Neural progenitor cell (in vitro differentiated cells): ENCODE data around the gene OR6B1. TPM values are rescaled to one million over a fixed set of nuclear protein-coding genes. Genes with fewer than 3 reads are reported as not detected.

Experiments
- DNase-seq: peaks from one replicate; pipeline ENCODE4 v3.0.0-alpha.2; 2016; ENCODE audit warnings: low spot score
- H2AFZ ChIP-seq: fragments of 200-600 bp; sonication (generic); replicated peaks from 2 replicates; pipeline ENCODE4 v1.6.1; 2016; ENCODE audit warnings: antibody characterized with exemption
- H3F3A ChIP-seq: fragments of 200-600 bp; sonication (generic); 2 replicates; pipeline ENCODE4 v1.6.1; 2016; ENCODE audit warnings: antibody characterized with exemption, low read depth
- H3K27ac ChIP-seq: fragments of 200-600 bp; sonication (generic); 2 replicates; pipeline ENCODE4 v1.5.1; 2016; ENCODE audit warnings: mild to moderate bottlenecking
- H3K27me3 ChIP-seq: fragments of 200-600 bp; sonication (generic); 2 replicates; pipeline ENCODE4 v1.6.1; 2016; ENCODE audit warnings: mild to moderate bottlenecking, moderate library complexity
- H3K36me3 ChIP-seq: fragments of 200-600 bp; sonication (generic); 2 replicates; pipeline ENCODE4 v1.5.1; 2016
- H3K4me1 ChIP-seq: fragments of 200-600 bp; sonication (generic); 2 replicates; pipeline ENCODE4 v1.6.1; 2016; ENCODE audit warnings: mixed run types
- H3K4me2 ChIP-seq: fragments of 200-600 bp; sonication (generic); 2 replicates; pipeline ENCODE4 v1.6.1; 2016
- H3K4me3 ChIP-seq: fragments of 200-600 bp; sonication (generic); 2 replicates; pipeline ENCODE4 v1.5.1; 2016
- H3K79me2 ChIP-seq: fragments of 200-600 bp; sonication (generic); 2 replicates; pipeline ENCODE4 v1.6.1; 2016; ENCODE audit warnings: low read depth
- H3K9ac ChIP-seq: fragments of 200-600 bp; sonication (generic); 2 replicates; pipeline ENCODE4 v1.6.1; 2016
- H3K9me3 ChIP-seq: fragments of 200-600 bp; sonication (generic); 2 replicates; pipeline ENCODE4 v1.5.1; 2016; ENCODE audit warnings: low read depth
- H4K20me1 ChIP-seq: fragments of 200-600 bp; sonication (generic); 2 replicates; pipeline ENCODE4 v1.6.1; 2016; ENCODE audit warnings: low read depth
- H3K27ac Mint-ChIP-seq: 3 replicates; pipeline ENCODE4 v1.8.0; 2021; ENCODE audit warnings: mixed read lengths
- H3K27me3 Mint-ChIP-seq: 2 replicates; pipeline ENCODE4 v1.8.0; 2022; ENCODE audit warnings: low read depth, mild to moderate bottlenecking, inconsistent platforms, moderate library complexity, mixed read lengths; ENCODE audit not compliant: insufficient read depth
- H3K36me3 Mint-ChIP-seq: 3 replicates; pipeline ENCODE4 v1.8.0; 2021; ENCODE audit warnings: mixed read lengths
- H3K4me1 Mint-ChIP-seq: 3 replicates; pipeline ENCODE4 v1.8.0; 2021; ENCODE audit warnings: mixed read lengths
- H3K4me3 Mint-ChIP-seq: 3 replicates; pipeline ENCODE4 v1.8.0; 2021; ENCODE audit warnings: mild to moderate bottlenecking, moderate library complexity, mixed read lengths
- H3K9me3 Mint-ChIP-seq: 3 replicates; pipeline ENCODE4 v1.8.0; 2020; ENCODE audit warnings: mixed read lengths
- CTCF ChIP-seq: fragments of 200-600 bp; sonication (generic); IDR thresholded peaks from 2 replicates; pipeline ENCODE4 v1.5.1; 2017; ENCODE audit warnings: antibody characterized with exemption, mild to moderate bottlenecking
- EZH2 ChIP-seq: fragments of 200-600 bp; sonication (generic); IDR thresholded peaks from 2 replicates; pipeline ENCODE4 v1.6.1; 2017; ENCODE audit warnings: antibody characterized with exemption, mild to moderate bottlenecking, moderate library complexity
- EZH2phosphoT487 ChIP-seq: fragments of 200-600 bp; sonication (generic); IDR thresholded peaks from 2 replicates; pipeline ENCODE4 v1.6.1; 2017; ENCODE audit warnings: antibody characterized with exemption
- total RNA-seq: library from RNA; depleted of rRNA; stranded (reverse); fragments of >200 nt; gene quantifications from 2 replicates; pipeline ENCODE4 v1.2.3, GENCODE V29; 2015; ENCODE audit warnings: low replicate concordance

OR6B1 gene
- total RNA-seq, 1 donor from 2014 or later, result not detected

DNA sequence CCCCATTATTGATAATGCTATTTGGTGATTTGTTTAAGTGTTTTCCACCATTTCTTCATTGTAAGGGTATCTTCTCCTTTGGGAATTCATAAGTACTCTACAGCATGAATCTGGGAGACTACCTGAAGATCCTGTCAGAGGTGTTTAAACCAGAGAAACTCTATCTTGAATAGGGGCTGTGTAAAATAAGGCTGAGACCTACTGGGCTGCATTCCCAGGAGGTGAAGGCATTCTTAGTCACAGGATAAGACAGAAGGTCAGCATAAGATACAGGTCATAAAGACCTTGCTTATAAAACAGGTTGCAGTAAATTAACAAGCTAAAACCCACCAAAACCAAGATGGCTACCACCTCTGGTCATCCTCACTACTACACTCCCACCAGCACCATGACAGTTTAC is 35.3 kb downstream of the OR6B1 start:
- Histone ChIP-seq H3K4me2 (no peak overlapping the region), H3K27me3 (no peaks in the 10 kb centered on the region), H3K27ac (no peak overlapping the region), H3F3A (no peaks in the 10 kb centered on the region), H3K79me2 (no peaks in the 10 kb centered on the region), H3K9me3 (no peaks in the 10 kb centered on the region), H3K4me3 (no peak overlapping the region), H4K20me1 (no peaks in the 10 kb centered on the region), H2AFZ (no peak overlapping the region), H3K9ac (no peak overlapping the region), H3K4me1 (no peaks in the 10 kb centered on the region), H3K36me3 (no peaks in the 10 kb centered on the region)
- Mint-ChIP-seq H3K4me3 (no peak overlapping the region), H3K36me3 (no peaks in the 10 kb centered on the region), H3K9me3 (no peaks in the 10 kb centered on the region), H3K27me3 (peaks cover 4% of the 10 kb centered on the region), H3K4me1 (peaks cover 7% of the 10 kb centered on the region), H3K27ac (no peak overlapping the region)
- TF ChIP-seq CTCF (no peak), EZH2phosphoT487 (no peak), EZH2 (no peak)
- DNase-seq, result no peak

GRCh38 chr7:144036302-144036885 is 36.3 kb downstream of the OR6B1 start:
- TF ChIP-seq EZH2 (no peak), CTCF (no peak), EZH2phosphoT487 (no peak)
- no peaks in the 10 kb centered on the region for H3K36me3 ChIP-seq
- H3K79me2 ChIP-seq, result no peaks in the 10 kb centered on the region
- H3K4me1 ChIP-seq, result no peaks in the 10 kb centered on the region
- H3K4me3 ChIP-seq, result no peak overlapping the region
- no peak overlapping the region for H3K27ac ChIP-seq
- no peaks in the 10 kb centered on the region for H3F3A ChIP-seq
- DNase-seq, result no peak
- H4K20me1 ChIP-seq, result no peaks in the 10 kb centered on the region
- H2AFZ ChIP-seq, result no peak overlapping the region
- H3K9me3 ChIP-seq, result no peaks in the 10 kb centered on the region
- H3K4me2 ChIP-seq, result no peak overlapping the region
- Mint-ChIP-seq H3K9me3 (no peaks in the 10 kb centered on the region), H3K4me1 (peaks cover 7% of the 10 kb centered on the region), H3K36me3 (no peaks in the 10 kb centered on the region), H3K27ac (no peak overlapping the region), H3K27me3 (peaks cover 4% of the 10 kb centered on the region), H3K4me3 (no peak overlapping the region)
- no peaks in the 10 kb centered on the region for H3K27me3 ChIP-seq
- no peak overlapping the region for H3K9ac ChIP-seq

GRCh38 chr7:144037414-144038035 is 37.4 kb downstream of the OR6B1 start:
- Histone ChIP-seq H3K4me3 (no peak overlapping the region), H3K4me2 (no peak overlapping the region), H4K20me1 (no peaks in the 10 kb centered on the region), H3K36me3 (no peaks in the 10 kb centered on the region), H3K4me1 (no peaks in the 10 kb centered on the region), H3K27ac (no peak overlapping the region), H3K79me2 (no peaks in the 10 kb centered on the region), H3K27me3 (no peaks in the 10 kb centered on the region), H3K9me3 (no peaks in the 10 kb centered on the region), H2AFZ (no peak overlapping the region), H3K9ac (no peak overlapping the region), H3F3A (no peaks in the 10 kb centered on the region)
- TF ChIP-seq CTCF (no peak), EZH2phosphoT487 (no peak), EZH2 (no peak)
- Mint-ChIP-seq H3K27ac (no peak overlapping the region), H3K27me3 (peaks cover 4% of the 10 kb centered on the region), H3K9me3 (no peaks in the 10 kb centered on the region), H3K36me3 (no peaks in the 10 kb centered on the region), H3K4me1 (peaks cover 7% of the 10 kb centered on the region), H3K4me3 (no peak overlapping the region)
- no peak for DNase-seq
